ENCODE results near the gene PITRM1.

DNA sequence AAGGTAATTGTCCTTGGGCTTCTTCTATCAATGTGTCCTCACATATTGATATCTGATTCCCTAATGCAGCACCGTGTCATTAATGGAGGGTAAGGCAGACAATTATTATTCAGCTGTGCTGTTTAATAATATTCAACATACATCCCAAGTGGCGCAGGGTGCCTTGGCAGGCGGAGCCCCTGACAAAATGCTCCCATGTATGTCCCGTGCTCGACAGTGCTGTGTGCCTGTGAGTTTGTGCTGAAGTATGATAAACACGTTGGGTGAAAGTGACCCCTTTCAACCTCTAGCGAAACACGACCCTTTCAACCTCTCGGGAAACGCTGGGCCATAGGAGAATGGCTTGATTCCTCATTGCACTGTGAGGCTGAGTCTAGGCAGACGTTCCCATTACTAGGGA, 73.9 kb downstream of the PITRM1 start:
- TF ChIP-seq, protein P1, sequence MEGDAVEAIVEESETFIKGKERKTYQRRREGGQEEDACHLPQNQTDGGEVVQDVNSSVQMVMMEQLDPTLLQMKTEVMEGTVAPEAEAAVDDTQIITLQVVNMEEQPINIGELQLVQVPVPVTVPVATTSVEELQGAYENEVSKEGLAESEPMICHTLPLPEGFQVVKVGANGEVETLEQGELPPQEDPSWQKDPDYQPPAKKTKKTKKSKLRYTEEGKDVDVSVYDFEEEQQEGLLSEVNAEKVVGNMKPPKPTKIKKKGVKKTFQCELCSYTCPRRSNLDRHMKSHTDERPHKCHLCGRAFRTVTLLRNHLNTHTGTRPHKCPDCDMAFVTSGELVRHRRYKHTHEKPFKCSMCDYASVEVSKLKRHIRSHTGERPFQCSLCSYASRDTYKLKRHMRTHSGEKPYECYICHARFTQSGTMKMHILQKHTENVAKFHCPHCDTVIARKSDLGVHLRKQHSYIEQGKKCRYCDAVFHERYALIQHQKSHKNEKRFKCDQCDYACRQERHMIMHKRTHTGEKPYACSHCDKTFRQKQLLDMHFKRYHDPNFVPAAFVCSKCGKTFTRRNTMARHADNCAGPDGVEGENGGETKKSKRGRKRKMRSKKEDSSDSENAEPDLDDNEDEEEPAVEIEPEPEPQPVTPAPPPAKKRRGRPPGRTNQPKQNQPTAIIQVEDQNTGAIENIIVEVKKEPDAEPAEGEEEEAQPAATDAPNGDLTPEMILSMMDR (IDR thresholded peaks at IDR 0.05) = no peak
- no peak for TF ChIP-seq POLR2AphosphoS5 (IDR thresholded peaks at IDR 0.05; ENCODE audit: low read depth, low read length)
- TF ChIP-seq EP300 (IDR thresholded peaks at IDR 0.05; ENCODE audit: borderline replicate concordance in 1 of 2, low read depth in 1 of 2, low read length in 1 of 2) = no peak
- no peak for TF ChIP-seq TAF1 (IDR thresholded peaks at IDR 0.05; ENCODE audit: borderline replicate concordance, low read depth, low read length)
- no peak for TF ChIP-seq FOXJ3 (CRISPR knock-in tag; IDR thresholded peaks at IDR 0.05)
- TF ChIP-seq, protein P2, sequence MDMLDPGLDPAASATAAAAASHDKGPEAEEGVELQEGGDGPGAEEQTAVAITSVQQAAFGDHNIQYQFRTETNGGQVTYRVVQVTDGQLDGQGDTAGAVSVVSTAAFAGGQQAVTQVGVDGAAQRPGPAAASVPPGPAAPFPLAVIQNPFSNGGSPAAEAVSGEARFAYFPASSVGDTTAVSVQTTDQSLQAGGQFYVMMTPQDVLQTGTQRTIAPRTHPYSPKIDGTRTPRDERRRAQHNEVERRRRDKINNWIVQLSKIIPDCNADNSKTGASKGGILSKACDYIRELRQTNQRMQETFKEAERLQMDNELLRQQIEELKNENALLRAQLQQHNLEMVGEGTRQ (IDR thresholded peaks at IDR 0.05; ENCODE audit: borderline replicate concordance, low read depth, low read length) = no peak
